Epithelial cell of esophagus (primary cell): ENCODE measurements around the gene MGRN1.
"Not testable (repeated sequence)": the region's sequence is repeated elsewhere in the genome, so short reads cannot be mapped to it uniquely, and the experiment has no call there.

Experiments used
- DNase-seq: peaks from one replicate; pipeline ENCODE4 v3.0.0; 2010; ENCODE audit warnings: low read depth
- H3K4me3 ChIP-seq: 2 replicates; pipeline ENCODE4 v1.5.1; 2011; ENCODE audit warnings: mild to moderate bottlenecking, low read length, control low read depth
- CTCF ChIP-seq: IDR thresholded peaks from 2 replicates; pipeline ENCODE4 v1.5.1; 2011; ENCODE audit warnings: low read depth, mild to moderate bottlenecking, low read length, control low read depth, inconsistent platforms; ENCODE audit not compliant: insufficient read depth; ENCODE audit errors: missing control alignments

The MGRN1 gene

GRCh38 chr16:4647644-4647980 lies 23.0 kb downstream of the MGRN1 start:
- no peak for DNase-seq
- no peak for TF ChIP-seq CTCF

GRCh38 chr16:4648917-4649316 lies 24.3 kb downstream of the MGRN1 start:
- DNase-seq, result no peak
- no peak overlapping the region for H3K4me3 ChIP-seq
- TF ChIP-seq CTCF, result no peak

More at GRCh38 chr16:4647644-4647980, 23.0 kb downstream of the MGRN1 start:
- no peak overlapping the region for H3K4me3 ChIP-seq

- DNase-seq, result no peak
- TF ChIP-seq CTCF, result no peak
- no peak overlapping the region for H3K4me3 ChIP-seq
These were observed 25.3 kb downstream of the MGRN1 start for GRCh38 chr16:4649744-4650442.

- peak; percentile 87 for TF ChIP-seq CTCF
- not testable (repeated sequence) for H3K4me3 ChIP-seq
- peak; percentile 76 for DNase-seq
These were observed 25.9 kb downstream of the MGRN1 start for GRCh38 chr16:4650443-4651074.

- TF ChIP-seq CTCF, result no peak
- DNase-seq, result no peak
- no peak overlapping the region for H3K4me3 ChIP-seq
These were observed 27.2 kb downstream of the MGRN1 start for GRCh38 chr16:4651827-4652226.

- TF ChIP-seq CTCF, result no peak
- no peak for DNase-seq
- no peak overlapping the region for H3K4me3 ChIP-seq
These were observed 27.9 kb downstream of the MGRN1 start for GRCh38 chr16:4652561-4652960.
